Parathyroid adenoma (tissue), 2 donors: Measurements from ENCODE around the gene SNCB.
A peak's percentile ranks its signal among the peaks of the same experiment; 100 is the strongest.

Experiments
- H2AFZ ChIP-seq: fragments of 300-600 bp; sonication (generic); one replicate; pipeline ENCODE4 v1.7.0; 2017; ENCODE audit warnings: antibody characterized with exemption, mild to moderate bottlenecking
- H3K27ac ChIP-seq: fragments of 300-600 bp; sonication (generic); one replicate; pipeline ENCODE4 v1.7.0; 2017
- H3K27me3 ChIP-seq: fragments of 300-600 bp; sonication (generic); one replicate; pipeline ENCODE4 v1.7.0; 2017; ENCODE audit warnings: low read length; ENCODE audit not compliant: control insufficient read depth, insufficient read depth
- H3K36me3 ChIP-seq: fragments of 300-600 bp; sonication (generic); one replicate; pipeline ENCODE4 v1.7.0; 2017; ENCODE audit warnings: low read length; ENCODE audit not compliant: control insufficient read depth, insufficient read depth
- H3K4me1 ChIP-seq: fragments of 300-600 bp; sonication (generic); one replicate; pipeline ENCODE4 v1.7.0; 2017; ENCODE audit warnings: control low read depth
- H3K4me2 ChIP-seq: fragments of 300-600 bp; sonication (generic); one replicate; pipeline ENCODE4 v1.7.0; 2017; ENCODE audit warnings: low read length
- H3K4me3 ChIP-seq: fragments of 300-600 bp; sonication (generic); one replicate; pipeline ENCODE4 v1.7.0; 2017; ENCODE audit warnings: low read depth, low read length
- H3K79me2 ChIP-seq: fragments of 300-600 bp; sonication (generic); one replicate; pipeline ENCODE4 v1.7.0; 2017; ENCODE audit warnings: control low read depth
- H3K9ac ChIP-seq: fragments of 300-600 bp; sonication (generic); one replicate; pipeline ENCODE4 v1.7.0; 2017; ENCODE audit warnings: mild to moderate bottlenecking
- H3K9me3 ChIP-seq: fragments of 300-600 bp; sonication (generic); one replicate; pipeline ENCODE4 v1.7.0; 2017; ENCODE audit warnings: low read length; ENCODE audit not compliant: control insufficient read depth
- CTCF ChIP-seq: fragments of 300-600 bp; sonication (generic); IDR thresholded peaks from one replicate; pipeline ENCODE4 v1.7.0; 2017; ENCODE audit warnings: antibody characterized with exemption, mild to moderate bottlenecking
- donor health status: primary hyperparathyroidism.

The SNCB gene

DNA sequence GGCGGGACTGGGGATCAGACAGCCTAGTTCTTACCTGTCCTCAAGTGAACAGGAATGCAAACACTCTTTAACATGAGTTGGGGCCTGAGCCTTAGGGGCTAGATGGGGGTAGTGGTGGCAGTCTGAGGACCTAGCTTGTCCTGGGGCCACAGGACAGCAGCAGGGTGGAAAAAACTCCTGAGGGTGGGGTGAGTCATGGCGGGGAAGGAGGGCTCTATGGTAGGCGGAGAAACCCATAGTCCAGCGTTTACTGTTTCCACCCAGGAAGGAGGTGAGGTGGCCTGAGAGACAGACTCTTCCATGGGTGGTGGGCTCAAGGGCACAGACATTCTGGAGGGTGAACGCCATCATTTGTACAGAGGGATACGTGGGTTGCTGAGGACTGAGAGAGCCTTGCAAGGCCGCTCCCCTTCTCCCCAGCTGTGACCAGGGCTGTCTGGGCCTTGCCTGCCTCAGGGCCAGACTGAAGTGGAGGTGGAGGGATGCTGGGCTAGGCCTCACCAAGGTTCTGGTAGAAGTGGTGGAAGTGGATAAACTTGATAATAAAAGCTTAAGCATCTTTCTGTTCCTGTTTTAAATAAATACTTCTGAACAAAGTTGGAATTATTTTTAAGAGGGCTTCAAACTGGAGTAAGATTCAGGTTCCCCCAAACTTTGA lies 15.8 kb upstream of the SNCB start:
- H3K4me1 ChIP-seq: peaks cover 16% of the 10 kb centered on the region
- H2AFZ ChIP-seq: peak overlapping the region; percentile 94
- H3K27me3 ChIP-seq: no peaks in the 10 kb centered on the region
- TF ChIP-seq CTCF: no peak
- peak overlapping the region; percentile 72 for H3K27ac ChIP-seq
- no peaks in the 10 kb centered on the region for H3K36me3 ChIP-seq
- peaks cover 5% of the 10 kb centered on the region for H3K79me2 ChIP-seq
- no peak overlapping the region for H3K9ac ChIP-seq
- peak overlapping the region; percentile 75 for H3K4me3 ChIP-seq
- no peaks in the 10 kb centered on the region for H3K9me3 ChIP-seq
- H3K4me2 ChIP-seq: no peak overlapping the region

GRCh38 chr5:176644878-176645670 lies 14.7 kb upstream of the SNCB start:
- Histone ChIP-seq H3K9me3 (no peaks in the 10 kb centered on the region), H3K79me2 (peaks cover 5% of the 10 kb centered on the region), H3K27ac (no peak overlapping the region), H3K9ac (no peak overlapping the region), H3K4me1 (peaks cover 13% of the 10 kb centered on the region), H3K27me3 (no peaks in the 10 kb centered on the region), H3K4me3 (no peak overlapping the region), H2AFZ (no peak overlapping the region), H3K4me2 (no peak overlapping the region), H3K36me3 (no peaks in the 10 kb centered on the region)
- TF ChIP-seq CTCF: no peak

DNA sequence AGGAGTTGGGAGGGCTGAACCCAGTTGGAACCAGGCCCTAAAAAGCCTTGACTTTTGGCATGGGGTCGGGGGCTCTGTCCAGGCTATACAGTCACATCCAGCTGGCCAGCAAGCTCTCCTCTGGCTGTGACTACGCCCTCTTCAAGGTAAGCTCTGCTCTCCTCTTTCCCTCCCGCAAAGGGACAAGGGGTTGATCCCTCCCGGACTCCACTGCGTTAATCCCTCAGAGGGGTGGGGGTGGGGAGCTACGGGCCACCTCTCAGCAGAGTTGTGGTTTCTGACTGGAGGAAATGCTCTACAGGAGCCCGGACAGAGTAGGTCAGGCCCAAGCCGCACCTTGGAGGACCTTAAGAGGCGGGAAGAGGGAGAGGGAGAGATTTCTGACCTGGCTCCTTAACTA lies 14.0 kb upstream of the SNCB start:
- no peaks in the 10 kb centered on the region for H3K36me3 ChIP-seq
- no peak for TF ChIP-seq CTCF

DNA sequence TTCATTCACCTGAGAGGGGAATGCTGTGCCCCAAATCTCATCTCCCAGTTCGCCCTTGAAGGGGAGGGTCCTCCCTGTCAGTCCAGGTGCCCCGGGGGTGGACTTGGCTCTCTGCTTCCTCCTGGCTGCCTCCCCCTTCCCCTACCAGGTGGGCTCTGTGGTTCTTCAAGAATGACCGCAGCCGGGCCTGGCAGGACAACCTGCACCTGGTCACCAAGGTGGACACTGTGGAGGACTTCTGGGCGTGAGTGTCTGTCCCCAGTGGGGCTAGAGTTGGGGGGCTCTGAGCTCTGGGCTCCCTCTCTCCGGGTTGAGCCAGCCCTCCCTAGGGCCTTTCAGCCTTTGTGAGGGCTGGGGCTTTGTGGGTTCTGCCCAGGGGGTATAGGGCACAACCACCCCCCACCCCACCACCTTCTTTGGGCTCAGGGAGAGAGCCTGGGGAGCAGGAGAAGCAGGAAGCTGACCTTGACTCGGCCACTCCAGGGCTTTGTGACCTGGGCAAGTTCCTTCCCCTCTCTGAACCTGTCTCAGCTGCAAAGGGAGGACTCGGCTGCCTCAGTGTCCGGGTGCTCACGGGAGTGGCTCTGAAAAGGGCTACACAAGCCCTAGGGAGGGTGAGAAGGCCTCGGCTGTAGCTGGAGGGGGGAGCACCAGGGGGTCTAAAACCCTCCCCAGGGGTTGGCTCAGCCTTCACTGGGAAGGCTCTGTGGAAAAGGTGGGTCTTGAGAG lies 13.3 kb upstream of the SNCB start:
- Histone ChIP-seq H3K4me2 (no peak overlapping the region), H3K27me3 (no peaks in the 10 kb centered on the region), H3K9ac (no peak overlapping the region), H3K4me1 (peaks cover 13% of the 10 kb centered on the region), H3K4me3 (no peak overlapping the region), H3K36me3 (no peaks in the 10 kb centered on the region), H2AFZ (peak overlapping the region; percentile 74), H3K27ac (no peak overlapping the region), H3K9me3 (no peaks in the 10 kb centered on the region), H3K79me2 (peaks cover 3% of the 10 kb centered on the region)
- no peak for TF ChIP-seq CTCF

More for the DNA sequence above, 14.0 kb upstream of the SNCB start:
- H2AFZ ChIP-seq: no peak overlapping the region
- no peak overlapping the region for H3K4me2 ChIP-seq
- peaks cover 13% of the 10 kb centered on the region for H3K4me1 ChIP-seq
- H3K9me3 ChIP-seq: no peaks in the 10 kb centered on the region
- H3K79me2 ChIP-seq: peaks cover 5% of the 10 kb centered on the region
- no peak overlapping the region for H3K4me3 ChIP-seq
- H3K9ac ChIP-seq: no peak overlapping the region
- H3K27ac ChIP-seq: no peak overlapping the region
- H3K27me3 ChIP-seq: no peaks in the 10 kb centered on the region
